NAMALWA (cell line): Measurements from ENCODE around the gene DYRK3.

Experiments
- DNase-seq: peaks from one replicate; pipeline ENCODE4 v3.0.0-alpha.2; 2015; ENCODE audit warnings: low spot score

The DYRK3 gene

GRCh38 chr1:206684003-206684402 lies 48.7 kb downstream of the DYRK3 start:
- DNase-seq = no peak

GRCh38 chr1:206684478-206685333 lies 49.4 kb downstream of the DYRK3 start, which contains the start of gene MAPKAPK2:
MAPKAPK2 (plus strand) TSS chr1:206684905; CDS start chr1:206685230, 325 bp downstream.
- DNase-seq = peak; percentile 71

- DNase-seq = peak; percentile 48
Measured at GRCh38 chr1:206685334-206685768, 50.0 kb downstream of the DYRK3 start.

- peak; percentile 47 for DNase-seq
Measured at GRCh38 chr1:206685769-206686477, 50.6 kb downstream of the DYRK3 start.

GRCh38 chr1:206686478-206687249 lies 51.3 kb downstream of the DYRK3 start:
- peak; percentile 63 for DNase-seq

GRCh38 chr1:206687251-206687914 lies 52.0 kb downstream of the DYRK3 start:
- DNase-seq = no peak

- DNase-seq = no peak
Measured at GRCh38 chr1:206687915-206688442, 52.6 kb downstream of the DYRK3 start.

GRCh38 chr1:206690516-206690915 lies 55.2 kb downstream of the DYRK3 start:
- DNase-seq = no peak

GRCh38 chr1:206691604-206692003 lies 56.3 kb downstream of the DYRK3 start:
- no peak for DNase-seq

- no peak for DNase-seq
Measured at GRCh38 chr1:206693029-206693428, 57.7 kb downstream of the DYRK3 start.

- DNase-seq = no peak
Measured at GRCh38 chr1:206693592-206693991, 58.3 kb downstream of the DYRK3 start.

- no peak for DNase-seq
Measured at GRCh38 chr1:206694171-206695124, 59.1 kb downstream of the DYRK3 start.

GRCh38 chr1:206695733-206696132 lies 60.4 kb downstream of the DYRK3 start:
- no peak for DNase-seq

GRCh38 chr1:206696812-206697585 lies 61.7 kb downstream of the DYRK3 start:
- DNase-seq = no peak

GRCh38 chr1:206698011-206698410 lies 62.7 kb downstream of the DYRK3 start:
- no peak for DNase-seq
